ENCODE data around the gene ENO4.

The ENO4 gene

GRCh38 chr10:116868722-116869121 lies 19.4 kb downstream of the ENO4 start:
- no peak for DNase-seq (ENCODE audit: low read depth in 2 of 2)

- DNase-seq (ENCODE audit: low read depth in 2 of 2): no peak
Observed at GRCh38 chr10:116870949-116871348, 21.6 kb downstream of the ENO4 start.

- no peak for DNase-seq (ENCODE audit: low read depth in 2 of 2)
Observed at GRCh38 chr10:116873134-116873533, 23.8 kb downstream of the ENO4 start.

GRCh38 chr10:116875897-116876296 lies 26.6 kb downstream of the ENO4 start:
- no peak for DNase-seq (ENCODE audit: low read depth in 2 of 2)

- DNase-seq (ENCODE audit: low read depth in 2 of 2): no peak
Observed at GRCh38 chr10:116877391-116877790, 28.1 kb downstream of the ENO4 start.

- no peak for DNase-seq (ENCODE audit: low read depth in 2 of 2)
Observed at GRCh38 chr10:116878123-116878522, 28.8 kb downstream of the ENO4 start.

- no peak for DNase-seq (ENCODE audit: low read depth in 2 of 2)
Observed at GRCh38 chr10:116879817-116880216, 30.5 kb downstream of the ENO4 start.

- no peak for DNase-seq (ENCODE audit: low read depth in 2 of 2)
Observed at GRCh38 chr10:116880716-116881482, 31.6 kb downstream of the ENO4 start.

- no peak for DNase-seq (ENCODE audit: low read depth in 2 of 2)
Observed at GRCh38 chr10:116882639-116883038, 33.3 kb downstream of the ENO4 start.

GRCh38 chr10:116886772-116887171 lies 37.5 kb downstream of the ENO4 start:
- DNase-seq (ENCODE audit: low read depth in 2 of 2): no peak

GRCh38 chr10:116888380-116889055 lies 39.2 kb downstream of the ENO4 start:
- no peak for DNase-seq (ENCODE audit: low read depth in 2 of 2)

GRCh38 chr10:116889066-116889465 lies 39.8 kb downstream of the ENO4 start:
- no peak for DNase-seq (ENCODE audit: low read depth in 2 of 2)

GRCh38 chr10:116891208-116891607 lies 41.9 kb downstream of the ENO4 start:
- DNase-seq (ENCODE audit: low read depth in 2 of 2): no peak

GRCh38 chr10:116892907-116893685 lies 43.8 kb downstream of the ENO4 start:
- DNase-seq (ENCODE audit: low read depth in 2 of 2): no peak

GRCh38 chr10:116893686-116894037 lies 44.4 kb downstream of the ENO4 start:
- DNase-seq (ENCODE audit: low read depth in 2 of 2): no peak

- no peak for DNase-seq (ENCODE audit: low read depth in 2 of 2)
Observed at GRCh38 chr10:116899626-116900025, 50.3 kb downstream of the ENO4 start.

GRCh38 chr10:116905845-116906210 lies 56.5 kb downstream of the ENO4 start:
- no peak for DNase-seq (ENCODE audit: low read depth in 2 of 2)

- no peak for DNase-seq (ENCODE audit: low read depth in 2 of 2)
Observed at GRCh38 chr10:116907245-116907987, 58.1 kb downstream of the ENO4 start.

- DNase-seq (ENCODE audit: low read depth in 2 of 2): no peak
Observed at GRCh38 chr10:116909307-116909706, 60.0 kb downstream of the ENO4 start.

- no peak for DNase-seq (ENCODE audit: low read depth in 2 of 2)
Observed at GRCh38 chr10:116910910-116911309, 61.6 kb downstream of the ENO4 start.

- DNase-seq (ENCODE audit: low read depth in 2 of 2): no peak
Observed at GRCh38 chr10:116912162-116912561, 62.9 kb downstream of the ENO4 start.

- DNase-seq (ENCODE audit: low read depth in 2 of 2): no peak
Observed at GRCh38 chr10:116913695-116914094, 64.4 kb downstream of the ENO4 start.

Measured in stimulated activated CD8-positive, alpha-beta memory T cell treated with anti-CD3 and anti-CD28 coated beads, Interleukin-15, amount 100 ng/mL, for 48 hours (primary cell).